OCI-LY1 (cell line): ENCODE data around the gene SMYD2.

ENCODE experiments used
- H2AFZ ChIP-seq: fragments of 200-600 bp; sonication (generic), shearing (Covaris generic); 2 replicates; pipeline ENCODE4 v1.6.0; 2014; ENCODE audit warnings: antibody characterized with exemption, mild to moderate bottlenecking, low read length
- H3F3A ChIP-seq: fragments of 200-600 bp; sonication (generic), shearing (Covaris generic); 2 replicates; pipeline ENCODE4 v1.6.0; 2014; ENCODE audit warnings: mild to moderate bottlenecking, antibody characterized with exemption, low read length, moderate library complexity; ENCODE audit not compliant: insufficient read depth
- H3K27ac ChIP-seq: fragments of 200-600 bp; sonication (generic); 2 replicates; pipeline ENCODE4 v1.5.1; 2014; ENCODE audit warnings: low read length, mixed run types, mild to moderate bottlenecking, low read depth; ENCODE audit not compliant: poor library complexity, severe bottlenecking
- H3K27me3 ChIP-seq: fragments of 200-600 bp; sonication (generic); 2 replicates; pipeline ENCODE4 v1.6.0; 2014; ENCODE audit warnings: antibody characterized with exemption, mild to moderate bottlenecking, low read length, moderate library complexity; ENCODE audit not compliant: insufficient read depth
- H3K36me3 ChIP-seq: fragments of 200-600 bp; sonication (generic); 2 replicates; pipeline ENCODE4 v1.6.1; 2014; ENCODE audit warnings: mild to moderate bottlenecking, antibody characterized with exemption, low read length, moderate library complexity, mixed read lengths; ENCODE audit not compliant: insufficient read depth
- H3K4me1 ChIP-seq: fragments of 200-600 bp; sonication (generic); 2 replicates; pipeline ENCODE4 v1.5.1; 2014; ENCODE audit warnings: mild to moderate bottlenecking, low read length, moderate library complexity; ENCODE audit not compliant: insufficient read depth, severe bottlenecking
- H3K4me2 ChIP-seq: fragments of 200-600 bp; sonication (generic), shearing (Covaris generic); 2 replicates; pipeline ENCODE4 v1.6.1; 2014; ENCODE audit warnings: low read length
- H3K4me3 ChIP-seq: fragments of 200-600 bp; sonication (generic); 2 replicates; pipeline ENCODE4 v1.5.1; 2014; ENCODE audit warnings: low read length, low read depth, mild to moderate bottlenecking, mixed read lengths; ENCODE audit not compliant: poor library complexity, severe bottlenecking
- H3K79me2 ChIP-seq: fragments of 200-600 bp; shearing (Covaris generic); 2 replicates; pipeline ENCODE4 v1.6.1; 2016; ENCODE audit warnings: mixed run types, low read length, mixed read lengths; ENCODE audit not compliant: insufficient read depth
- H3K9ac ChIP-seq: fragments of 200-600 bp; sonication (generic), shearing (Covaris generic); 2 replicates; pipeline ENCODE4 v1.6.1; 2014; ENCODE audit warnings: mild to moderate bottlenecking, low read length, mixed read lengths
- H3K9me2 ChIP-seq: fragments of 200-600 bp; sonication (generic), shearing (Covaris generic); 2 replicates; pipeline ENCODE4 v1.6.1; 2014; ENCODE audit warnings: low read depth, mild to moderate bottlenecking, low read length, mixed read lengths
- H3K9me3 ChIP-seq: fragments of 200-600 bp; shearing (Covaris generic); 2 replicates; pipeline ENCODE4 v1.6.1; 2014; ENCODE audit warnings: low read length, mixed read lengths
- H4K20me1 ChIP-seq: fragments of 200-600 bp; sonication (generic), shearing (Covaris generic); 2 replicates; pipeline ENCODE4 v1.6.0; 2016; ENCODE audit warnings: mild to moderate bottlenecking, low read length; ENCODE audit not compliant: insufficient read depth
- EZH2 ChIP-seq: fragments of 200-600 bp; sonication (generic), shearing (Covaris generic); IDR thresholded peaks from 2 replicates; pipeline ENCODE4 v1.8.0; 2017; ENCODE audit warnings: borderline replicate concordance, mixed run types, mild to moderate bottlenecking, antibody characterized with exemption, low read length, moderate library complexity, mixed read lengths
- TF ChIP-seq, protein P1 (sequence below): fragments of 200-600 bp; sonication (generic), shearing (Covaris generic); IDR thresholded peaks from 2 replicates; pipeline ENCODE4 v1.5.1; 2017; ENCODE audit warnings: mild to moderate bottlenecking, antibody characterized with exemption, low read length, moderate library complexity, mixed read lengths

SMYD2 gene

DNA sequence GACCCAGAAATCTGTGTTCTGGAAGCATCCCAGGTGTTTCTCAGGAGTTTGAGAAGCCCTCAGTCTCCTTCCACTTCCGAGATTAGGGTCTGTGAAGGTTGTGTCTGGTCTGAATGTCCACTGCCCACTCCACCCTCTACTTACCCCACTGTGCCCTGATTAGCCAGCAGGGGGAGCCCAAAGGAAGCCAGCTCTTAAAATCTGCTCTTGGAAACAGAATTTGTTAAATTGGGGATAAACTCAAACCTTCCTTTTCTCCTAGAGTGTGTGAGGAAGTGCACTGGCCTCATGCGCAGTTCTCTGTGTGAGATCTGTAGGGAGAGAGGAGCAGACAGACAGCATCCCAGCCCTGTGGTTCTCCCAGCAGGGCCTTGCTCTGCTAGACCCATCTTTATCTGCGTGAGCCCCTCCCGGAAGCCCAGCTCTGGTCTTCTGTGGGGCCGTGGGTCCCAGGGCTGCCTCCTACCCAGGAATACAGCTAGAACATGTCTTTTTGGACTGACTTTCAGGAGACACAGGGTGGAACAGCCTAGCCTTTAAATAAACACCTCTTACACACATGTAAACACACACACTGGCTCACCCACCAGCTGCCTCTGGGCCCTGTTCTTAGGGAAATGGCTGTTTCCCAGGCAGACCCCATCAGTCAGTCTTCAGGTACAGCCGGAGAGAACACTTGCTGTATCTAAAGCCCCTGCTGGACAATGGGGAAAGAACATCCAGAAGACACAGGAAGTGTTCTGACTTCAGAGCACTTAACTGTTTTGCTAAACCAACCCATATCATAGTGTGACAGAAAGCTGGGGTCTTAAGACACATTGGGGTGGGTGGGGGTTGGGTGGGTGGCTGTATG is 52.2 kb downstream of the SMYD2 start:
- Histone ChIP-seq H3K27ac (no peak overlapping the region), H3K9me3 (no peaks in the 10 kb centered on the region), H3K4me2 (no peak overlapping the region), H3K36me3 (no peaks in the 10 kb centered on the region), H3K79me2 (no peaks in the 10 kb centered on the region), H4K20me1 (no peaks in the 10 kb centered on the region), H3K4me3 (no peak overlapping the region), H3K9me2 (no peaks in the 10 kb centered on the region), H3K27me3 (no peaks in the 10 kb centered on the region), H2AFZ (no peak overlapping the region), H3K9ac (no peak overlapping the region), H3F3A (no peaks in the 10 kb centered on the region), H3K4me1 (no peaks in the 10 kb centered on the region)
- TF ChIP-seq EZH2: no peak
- TF ChIP-seq, protein P1, sequence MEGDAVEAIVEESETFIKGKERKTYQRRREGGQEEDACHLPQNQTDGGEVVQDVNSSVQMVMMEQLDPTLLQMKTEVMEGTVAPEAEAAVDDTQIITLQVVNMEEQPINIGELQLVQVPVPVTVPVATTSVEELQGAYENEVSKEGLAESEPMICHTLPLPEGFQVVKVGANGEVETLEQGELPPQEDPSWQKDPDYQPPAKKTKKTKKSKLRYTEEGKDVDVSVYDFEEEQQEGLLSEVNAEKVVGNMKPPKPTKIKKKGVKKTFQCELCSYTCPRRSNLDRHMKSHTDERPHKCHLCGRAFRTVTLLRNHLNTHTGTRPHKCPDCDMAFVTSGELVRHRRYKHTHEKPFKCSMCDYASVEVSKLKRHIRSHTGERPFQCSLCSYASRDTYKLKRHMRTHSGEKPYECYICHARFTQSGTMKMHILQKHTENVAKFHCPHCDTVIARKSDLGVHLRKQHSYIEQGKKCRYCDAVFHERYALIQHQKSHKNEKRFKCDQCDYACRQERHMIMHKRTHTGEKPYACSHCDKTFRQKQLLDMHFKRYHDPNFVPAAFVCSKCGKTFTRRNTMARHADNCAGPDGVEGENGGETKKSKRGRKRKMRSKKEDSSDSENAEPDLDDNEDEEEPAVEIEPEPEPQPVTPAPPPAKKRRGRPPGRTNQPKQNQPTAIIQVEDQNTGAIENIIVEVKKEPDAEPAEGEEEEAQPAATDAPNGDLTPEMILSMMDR: peak; percentile 95

DNA sequence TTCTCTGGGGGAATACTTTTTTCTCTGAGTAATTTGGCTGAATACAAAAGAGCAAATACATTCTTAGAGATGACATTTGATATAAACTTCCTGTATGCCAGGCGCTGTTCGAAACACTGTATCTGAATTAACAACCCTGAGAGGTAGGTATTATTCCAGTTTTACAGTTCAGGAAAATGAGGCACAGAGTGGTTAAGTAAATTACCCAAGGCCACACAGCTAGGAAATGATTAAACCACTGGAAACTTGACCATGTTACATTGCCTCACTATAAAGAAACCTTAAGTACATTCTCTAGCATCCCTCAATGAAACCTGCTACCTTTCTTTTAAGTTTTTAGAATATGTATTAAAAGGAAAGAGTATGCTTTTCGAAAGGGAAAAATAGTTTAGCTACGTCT is 54.6 kb downstream of the SMYD2 start:
- Histone ChIP-seq H3K27me3 (no peaks in the 10 kb centered on the region), H3K27ac (no peak overlapping the region), H3F3A (no peaks in the 10 kb centered on the region), H3K9ac (no peak overlapping the region), H3K9me3 (no peaks in the 10 kb centered on the region), H3K4me3 (no peak overlapping the region), H2AFZ (no peak overlapping the region), H3K4me1 (no peaks in the 10 kb centered on the region), H3K4me2 (no peak overlapping the region), H3K9me2 (no peaks in the 10 kb centered on the region), H3K79me2 (no peaks in the 10 kb centered on the region), H4K20me1 (no peaks in the 10 kb centered on the region), H3K36me3 (no peaks in the 10 kb centered on the region)
- TF ChIP-seq, protein P1: no peak
- TF ChIP-seq EZH2: no peak

DNA sequence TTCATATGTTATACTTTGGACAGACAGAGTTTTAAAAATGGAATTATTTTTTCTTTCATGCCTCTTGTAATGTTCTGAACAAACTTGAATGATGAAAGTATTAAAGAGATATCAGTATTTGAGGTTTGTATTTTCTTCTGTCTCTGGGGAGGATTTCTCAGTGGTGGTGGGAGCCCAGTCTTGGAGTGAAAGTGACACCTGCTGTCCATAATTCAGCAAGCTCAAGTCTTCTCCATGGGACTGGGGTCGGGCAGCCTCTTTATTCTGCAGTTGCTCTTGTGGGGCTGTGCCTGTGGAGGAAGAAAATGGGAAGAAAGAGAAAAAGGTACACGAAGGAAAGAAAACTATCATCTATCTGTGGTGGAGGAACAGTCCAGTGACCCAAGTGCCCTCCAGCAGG is 56.1 kb downstream of the SMYD2 start:
- no peak overlapping the region for H3K4me3 ChIP-seq
- no peak overlapping the region for H3K27ac ChIP-seq
- H3K79me2 ChIP-seq: no peaks in the 10 kb centered on the region
- no peaks in the 10 kb centered on the region for H3F3A ChIP-seq
- no peaks in the 10 kb centered on the region for H3K36me3 ChIP-seq
- H2AFZ ChIP-seq: no peak overlapping the region
- H3K9me3 ChIP-seq: no peaks in the 10 kb centered on the region
- TF ChIP-seq, protein P1: no peak
- no peak for TF ChIP-seq EZH2
- no peak overlapping the region for H3K9ac ChIP-seq
- no peaks in the 10 kb centered on the region for H3K4me1 ChIP-seq
- no peak overlapping the region for H3K4me2 ChIP-seq
- no peaks in the 10 kb centered on the region for H4K20me1 ChIP-seq
- no peaks in the 10 kb centered on the region for H3K9me2 ChIP-seq
- no peaks in the 10 kb centered on the region for H3K27me3 ChIP-seq
